Heart left ventricle (tissue), 16 donors: ENCODE results near the gene PRPF8. TPM values are rescaled to one million over a fixed set of nuclear protein-coding genes. Genes with fewer than 3 reads are reported as not detected.

Experiments
- ATAC-seq, 4 donors: fragments of 200-7000 bp; cut with Tn5 transposase; one replicate each; pipeline ENCODE4 v1.9.1; 2020 to 2022; ENCODE audit warnings: moderate library complexity in 4 of 4, mild to moderate bottlenecking in 3 of 4, moderate number of reproducible peaks in 1 of 4
- DNase-seq, 5 donors: peaks; one replicate each; pipeline ENCODE4 v3.0.0-alpha.2; 2020
- H3K27ac ChIP-seq, 12 donors: fragments of 200-600 bp; sonication (generic) in 4 of 12; one replicate each; pipeline versions ENCODE4 v1.5.0 to v1.8.0; 2016 to 2022; ENCODE audit warnings: mild to moderate bottlenecking in 2 of 12
- H3K27me3 ChIP-seq, 9 donors: fragments of 200-600 bp; sonication (generic) in 2 of 9; one replicate each; pipeline versions ENCODE4 v1.5.1 to v1.8.0; 2016 to 2022; ENCODE audit warnings: mild to moderate bottlenecking in 3 of 9
- H3K36me3 ChIP-seq, 9 donors: fragments of 200-600 bp; sonication (generic) in 2 of 9; one replicate each; pipeline versions ENCODE4 v1.5.0 to v1.8.0; 2018 to 2022; ENCODE audit warnings: mild to moderate bottlenecking in 2 of 9
- H3K4me1 ChIP-seq, 12 donors: fragments of 200-600 bp; sonication (generic) in 4 of 12; one replicate each; pipeline versions ENCODE4 v1.5.0 to v1.8.0; 2016 to 2022; ENCODE audit warnings: mild to moderate bottlenecking in 3 of 12
- H3K4me3 ChIP-seq, 12 donors: fragments of 200-600 bp; sonication (generic) in 4 of 12; one replicate each; pipeline versions ENCODE4 v1.5.0 to v1.8.0; 2017 to 2022; ENCODE audit warnings: mild to moderate bottlenecking in 9 of 12, moderate library complexity in 4 of 12
- H3K9me3 ChIP-seq, 12 donors: fragments of 200-600 bp; sonication (generic) in 4 of 12; one replicate each; pipeline versions ENCODE4 v1.5.0 to v1.8.0; 2016 to 2022; ENCODE audit warnings: mild to moderate bottlenecking in 1 of 12
- POLR2A ChIP-seq, 2 donors: fragments of 450-650 bp; IDR thresholded peaks; one replicate each; pipeline ENCODE4 v1.6.1; 2017; ENCODE audit warnings: antibody characterized with exemption in 2 of 2, mild to moderate bottlenecking in 2 of 2, moderate library complexity in 2 of 2
- WGBS, 4 donors: extraction: QIAGEN DNeasy Blood & Tissue Kit in 2 of 4; methylation state at CpG; one replicate each; pipeline versions ENCODE4 v1.1.5 to v1.1.7; 2013 to 2018; 5-methylcytosine and 5-hydroxymethylcytosine counted together
- intact Hi-C, 10 donors: fragments of 100-400 bp; cut with DNase I; formaldehyde crosslinking; loops; one replicate each; pipeline versions ENCODE4 v1.11.1 to v1.14.2; 2022
- long read RNA-seq, 3 donors: library from polyadenylated mRNA; unstranded; transcript quantifications; one replicate each; pipeline ENCODE4 v2.0.0, GENCODE V29; 2020 to 2021
- polyA plus RNA-seq, 2 donors: library from polyadenylated mRNA; stranded (reverse); fragments of 200-250 nt; gene quantifications; one replicate each; pipeline ENCODE4 v1.2.3, GENCODE V29; 2013
- total RNA-seq, 9 donors: library from RNA; depleted of rRNA in 2 of 9; stranded (reverse); fragments of >200 nt in 2 of 9; fragmentation: NEBNext Ultra II Directional in 3 of 9; extraction: Animal tissue kit (Norgen Biotek cat#: 25700) in 3 of 9; gene quantifications; one replicate each; pipeline versions ENCODE4 v1.1.0 to v1.2.4, GENCODE V29; 2016 to 2023
- TF ChIP-seq, protein P1 (sequence below), 12 donors: fragments of 200-600 bp; sonication (generic) in 4 of 12; IDR thresholded peaks; one replicate each; pipeline versions ENCODE4 v1.5.0 to v1.8.0; 2018 to 2022; ENCODE audit warnings: antibody characterized with exemption in 12 of 12, mild to moderate bottlenecking in 5 of 12
- donor health status: ischemic (EF 13 %, LVEDD 7.1; RV severe dilation, severe dysfunction).
- donor health status: healthy with polysubstance abuse.
- donor health status: DM: no; HTN: yes; CAD: no.
- donor health status: DM: no; HTN: no; CAD: no.
- donor health status: ischemic (EF 25% LVEDD 6.9; RV normal size, moderate dysfunction).
- donor health status: ischemic (EF 25% LVEDD 5.7; RV mildly dilated, moderate dysfunction).
- donor health status: healthy.
- donor health status: DM: yes; HTN: yes; CAD: no.
- donor health status: ischemic (EF 35%, LVEDD 5.7; RV mildly dilated, moderate dysfunction).
- donor health status: nonischemic (EF 11% LVEDD 7.7; RV severe dilation, severe dysfunction).
- donor health status: DM: yes; HTN: yes; CAD: no.
- donor health status: PGD.
- donor health status: ischemic (EF 29% LVEDD 5.4; RV normal size, mild dysfunction).
- donor health status: nonischemic (EF 23%, LVEDD 6.1; RV moderate dilation, normal function).

The PRPF8 gene
- total RNA-seq = 100 to 1,000 TPM; 119 to 195 (median 174) TPM
- polyA plus RNA-seq = 10 to 100 TPM; 70.1 to 98.1 TPM
- long read RNA-seq, donor 1, partial matches to known transcripts = 45 of 50 reads
- long read RNA-seq, donor 1, other reads (novel, unspliced or antisense) = 5 of 50 reads
- long read RNA-seq, donor 2, partial matches to known transcripts = 98 of 102 reads
- long read RNA-seq, donor 2, other reads (novel, unspliced or antisense) = 3 of 102 reads
- long read RNA-seq, donor 3, partial matches to known transcripts = 49 of 57 reads
- long read RNA-seq, donor 3, other reads (novel, unspliced or antisense) = 8 of 57 reads

DNA sequence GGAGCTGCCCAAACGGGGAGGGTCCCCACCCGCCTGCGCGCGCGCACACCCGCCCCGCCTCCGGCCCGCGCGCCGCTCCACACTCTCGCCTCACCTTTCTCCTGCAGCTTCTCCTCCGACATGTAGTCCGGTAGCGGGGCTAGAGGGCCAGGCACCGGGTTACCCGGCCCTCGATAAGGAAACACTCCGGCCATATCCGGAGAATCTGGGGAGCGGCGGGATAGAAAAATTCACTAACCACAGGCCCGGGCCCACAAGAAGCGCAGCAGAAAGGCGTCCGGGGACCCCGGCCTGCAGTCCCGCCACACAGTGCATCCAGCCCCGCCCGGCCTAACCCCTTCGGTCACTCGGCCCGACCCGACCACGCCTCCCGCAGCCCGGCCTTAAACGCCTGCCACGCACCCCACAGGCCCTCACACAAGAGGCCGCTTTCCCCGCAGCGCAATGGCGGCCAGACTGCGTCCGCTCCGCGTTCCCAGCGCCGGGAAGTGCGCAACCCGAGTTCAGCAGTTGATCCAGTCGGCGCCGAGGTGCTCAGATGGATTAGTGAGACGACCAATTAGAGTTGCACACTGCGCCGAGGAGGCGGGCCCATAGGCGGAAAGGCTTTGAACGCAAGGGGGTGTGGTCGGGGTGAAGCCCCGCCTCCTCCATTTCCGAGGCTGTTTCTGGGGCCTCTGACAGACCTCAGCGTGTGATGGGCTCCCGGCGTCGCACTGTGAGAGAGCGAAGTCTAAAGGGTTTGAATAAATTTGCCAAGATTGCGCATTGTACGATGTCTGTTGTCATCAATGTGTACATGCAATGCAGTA lies at the start of gene PRPF8:
TSS of gene PRPF8 (minus strand) at position 490 of the 812 bp plus-strand sequence. CDS start at position 194, 296 bp downstream.
- no peaks in the 10 kb centered on the region for H3K27me3 ChIP-seq
- peaks cover 0 to 25% (median 20%) of the 10 kb centered on the region in 12 donors for H3K4me1 ChIP-seq
- DNase-seq (peak; percentile 97 to 98 (median 98)), ATAC-seq (peak; percentile 100)
- TF ChIP-seq POLR2A (IDR thresholded peaks at IDR 0.05) = peak; percentile 89 to 91
- TF ChIP-seq, protein P1, sequence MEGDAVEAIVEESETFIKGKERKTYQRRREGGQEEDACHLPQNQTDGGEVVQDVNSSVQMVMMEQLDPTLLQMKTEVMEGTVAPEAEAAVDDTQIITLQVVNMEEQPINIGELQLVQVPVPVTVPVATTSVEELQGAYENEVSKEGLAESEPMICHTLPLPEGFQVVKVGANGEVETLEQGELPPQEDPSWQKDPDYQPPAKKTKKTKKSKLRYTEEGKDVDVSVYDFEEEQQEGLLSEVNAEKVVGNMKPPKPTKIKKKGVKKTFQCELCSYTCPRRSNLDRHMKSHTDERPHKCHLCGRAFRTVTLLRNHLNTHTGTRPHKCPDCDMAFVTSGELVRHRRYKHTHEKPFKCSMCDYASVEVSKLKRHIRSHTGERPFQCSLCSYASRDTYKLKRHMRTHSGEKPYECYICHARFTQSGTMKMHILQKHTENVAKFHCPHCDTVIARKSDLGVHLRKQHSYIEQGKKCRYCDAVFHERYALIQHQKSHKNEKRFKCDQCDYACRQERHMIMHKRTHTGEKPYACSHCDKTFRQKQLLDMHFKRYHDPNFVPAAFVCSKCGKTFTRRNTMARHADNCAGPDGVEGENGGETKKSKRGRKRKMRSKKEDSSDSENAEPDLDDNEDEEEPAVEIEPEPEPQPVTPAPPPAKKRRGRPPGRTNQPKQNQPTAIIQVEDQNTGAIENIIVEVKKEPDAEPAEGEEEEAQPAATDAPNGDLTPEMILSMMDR (IDR thresholded peaks at IDR 0.05) = peak in 2 of 12 donors; percentile 10 to 11
- H3K4me3 ChIP-seq = peak within 1 kb of the TSS; percentile 72 to 98 (median 80)
- H3K27ac ChIP-seq = peak within 1 kb of the TSS; percentile 86 to 99 (median 94)
- intact Hi-C loops = loop anchor here in 5 of 10 donors (2.0 to 10.0 kb wide), 4 partner anchors 26 to 360 kb away; partner anchors contain the start of genes OVCA2 (in 1 of the 5) and TLCD2 (in 1 of the 5)
- peaks cover 0 to 41% (median 39%) of the 10 kb centered on the region in 9 donors for H3K36me3 ChIP-seq
- 0 to 1% (median 1%) methylated on average over 27 to 72 of the region's 72 CpGs for WGBS, 4 donors
- H3K9me3 ChIP-seq = no peaks in the 10 kb centered on the region

GRCh38 chr17:1733759-1734158 lies 49.1 kb upstream of the PRPF8 start:
- no peaks in the 10 kb centered on the region for H3K9me3 ChIP-seq
- TF ChIP-seq POLR2A (IDR thresholded peaks at IDR 0.05) = no peak
- TF ChIP-seq, protein P1 (IDR thresholded peaks at IDR 0.05) = no peak
- no peak overlapping the region for H3K27ac ChIP-seq
- ATAC-seq (no peak), DNase-seq (peak in 1 of 5 donors; percentile 24)
- intact Hi-C loops = loop anchor here in 1 of 10 donors (10.0 kb wide), 1 partner anchor 301 kb away; the partner anchor contains the start of gene DPH1
- peaks cover 0 to 75% (median 49%) of the 10 kb centered on the region in 9 donors for H3K36me3 ChIP-seq
- H3K4me1 ChIP-seq = peaks cover 0 to 56% (median 28%) of the 10 kb centered on the region in 12 donors
- no peaks in the 10 kb centered on the region for H3K27me3 ChIP-seq
- H3K4me3 ChIP-seq = no peak overlapping the region
- 95 to 98% (median 96%) methylated on average over 37 to 38 of the region's 38 CpGs for WGBS, 4 donors

GRCh38 chr17:1732833-1733321 lies 48.2 kb upstream of the PRPF8 start:
- Histone ChIP-seq H3K36me3 (peaks cover 0 to 80% (median 50%) of the 10 kb centered on the region in 9 donors), H3K4me1 (peaks cover 0 to 60% (median 27%) of the 10 kb centered on the region in 12 donors), H3K27ac (no peak overlapping the region), H3K27me3 (no peaks in the 10 kb centered on the region), H3K9me3 (no peaks in the 10 kb centered on the region), H3K4me3 (no peak overlapping the region)
- intact Hi-C loops = loop anchor here in 1 of 10 donors (10.0 kb wide), 1 partner anchor 302 kb away; the partner anchor contains the start of gene DPH1
- DNase-seq (no peak), ATAC-seq (no peak)
- WGBS, 4 donors = 68 to 88% (median 82%) methylated on average over 11 of the region's 11 CpGs
- TF ChIP-seq POLR2A (IDR thresholded peaks at IDR 0.05) = no peak
- TF ChIP-seq, protein P1 (IDR thresholded peaks at IDR 0.05) = no peak
